ENCODE measurements around the gene NDUFV1. TPM values are rescaled to one million over a fixed set of nuclear protein-coding genes. Genes with fewer than 3 reads are reported as not detected.

NDUFV1 gene
- total and polyA plus RNA-seq, 9 of the 15 experiments (the other 6 are each of a cell fraction or from before 2014, with no cell fraction given): 10.8 to 423 (median 209) TPM

- Histone ChIP-seq H3K27ac (ENCODE audit: extremely low read depth, low read depth, low read length) (no peak overlapping the region), H3K4me1 (replicated peaks in 1 of 2; ENCODE audit: control insufficient read depth in 2 of 2, insufficient read depth in 2 of 2, low read length in 2 of 2) (peaks cover 9 to 62% of the 10 kb centered on the region in 2 experiments; a peak in 4 of 5 replicates), H3K4me3 (no peak overlapping the region), H2AFZ (ENCODE audit: low read depth, low read length) (no peak overlapping the region), H3K27me3 (ENCODE audit: control insufficient read depth in 2 of 2, insufficient read depth in 2 of 2, low read length in 2 of 2) (no peaks in the 10 kb centered on the region), H3K9me3 (replicated peaks; ENCODE audit: control insufficient read depth, insufficient read depth, low read depth, low read length) (0 out of 2 replicates have a peak, but pooled peaks cover 2% of the 10 kb centered on the region), H3K9ac (ENCODE audit: insufficient read depth in 1 of 2, low read depth in 2 of 2, low read length in 2 of 2) (peak overlapping the region in 1 of 2 experiments; percentile 28; a peak in 1 of 4 replicates), H3K36me3 (ENCODE audit: control insufficient read depth, insufficient read depth, low read length) (peaks cover 28% of the 10 kb centered on the region; the same call in 2 of the 3 replicates), H3K79me2 (ENCODE audit: control insufficient read depth, insufficient read depth, low read length) (peaks cover 8% of the 10 kb centered on the region; the same call in 2 of the 3 replicates), H4K20me1 (replicated peaks; ENCODE audit: control insufficient read depth, insufficient read depth, low read length) (no peaks in the 10 kb centered on the region), H3K4me2 (ENCODE audit: insufficient read depth, low read length) (no peak overlapping the region), H3K9me1 (ENCODE audit: control insufficient read depth, insufficient read depth, low read length) (no peaks in the 10 kb centered on the region)
- BruUV-seq (replicated peaks): no TSS peak
- TF ChIP-seq CHD2 (IDR thresholded peaks at IDR 0.05; ENCODE audit: low read depth, low read length) (no peak), RBFOX2 (IDR thresholded peaks at IDR 0.05; ENCODE audit: low read depth, low read length) (peak; percentile 11; the same call in 1 of the 2 replicates), POLR2G (IDR thresholded peaks at IDR 0.05; ENCODE audit: low read depth, low read length) (peak; percentile 51), TFAP4 (CRISPR knock-in tag; IDR thresholded peaks at IDR 0.05; ENCODE audit: borderline replicate concordance) (0 out of 2 replicates have a peak, but pooled peaks have one; percentile 3), ZFP91 (CRISPR knock-in tag; IDR thresholded peaks at IDR 0.05) (no peak)
- ChIA-PET POLR2A (interaction anchor here (0.6 kb wide), 1 partner anchor 17 kb away, joined by 3 read pairs; no protein-coding TSS in a partner anchor), CTCF (ENCODE audit: low intra/inter-chr PET ratio) (no interaction called here)
- in situ Hi-C loops (cut with MboI) (no loop called here), intact Hi-C loops (cut with micrococcal nuclease) (no loop called here)
- DNase-seq (ENCODE audit: extremely low read depth in 1 of 4, low spot score in 3 of 4) (no peak), ATAC-seq (no peak), FAIRE-seq (no peak)
- WGBS (ENCODE audit: insufficient coverage, low coverage, missing lambda C conversion rate): 72% methylated on average over 29 of the region's 34 CpGs
Measured at GRCh38 chr11:67615728-67616430, 9.1 kb downstream of the NDUFV1 start.
